Suprapubic skin (tissue), 4 donors: Measurements from ENCODE around the gene HNF1B. TPM values are rescaled to one million over a fixed set of nuclear protein-coding genes. Genes with fewer than 3 reads are reported as not detected.

Experiments
- DNase-seq, 2 donors: peaks; one replicate each; pipeline ENCODE4 v3.0.0-alpha.2; 2019; ENCODE audit warnings: low spot score in 2 of 2
- H3K27ac ChIP-seq: fragments of 200-600 bp; sonication (generic); one replicate; pipeline ENCODE4 v1.5.1; 2019
- H3K27me3 ChIP-seq: fragments of 200-600 bp; sonication (generic); one replicate; pipeline ENCODE4 v1.5.1; 2019
- H3K36me3 ChIP-seq: fragments of 200-600 bp; sonication (generic); one replicate; pipeline ENCODE4 v1.5.1; 2019
- H3K4me1 ChIP-seq: fragments of 200-600 bp; sonication (generic); one replicate; pipeline ENCODE4 v1.5.1; 2019
- H3K4me3 ChIP-seq: fragments of 200-600 bp; sonication (generic); one replicate; pipeline ENCODE4 v1.5.1; 2019; ENCODE audit warnings: mild to moderate bottlenecking
- H3K9me3 ChIP-seq: fragments of 200-600 bp; sonication (generic); one replicate; pipeline ENCODE4 v1.5.1; 2019
- CTCF ChIP-seq, 2 donors: fragments of 200-600 bp in 1 of 2; fragments of 450-650 bp in 1 of 2; sonication (generic) in 1 of 2; IDR thresholded peaks; one replicate each; pipeline ENCODE4 v1.5.1; 2016 to 2019; ENCODE audit warnings: antibody characterized with exemption in 2 of 2, mild to moderate bottlenecking in 1 of 2, moderate library complexity in 1 of 2
- EP300 ChIP-seq: sonication (generic); formaldehyde crosslinking; IDR thresholded peaks from one replicate; pipeline ENCODE4 v1.6.1; 2017; ENCODE audit warnings: antibody characterized with exemption
- POLR2A ChIP-seq, 2 donors: fragments of 450-650 bp; IDR thresholded peaks; one replicate each; pipeline ENCODE4 v1.6.1; 2017; ENCODE audit warnings: antibody characterized with exemption in 2 of 2, mild to moderate bottlenecking in 2 of 2, moderate library complexity in 2 of 2
- POLR2AphosphoS5 ChIP-seq, 3 donors: sonication (generic); formaldehyde crosslinking; IDR thresholded peaks; one replicate each; pipeline ENCODE4 v1.6.1; 2017; ENCODE audit warnings: antibody characterized with exemption in 3 of 3
- WGBS: methylation state at CpG from one replicate; pipeline ENCODE4 v1.1.5; 2018; 5-methylcytosine and 5-hydroxymethylcytosine counted together
- total RNA-seq, 4 donors: library from RNA; depleted of rRNA; stranded (reverse); fragments of >200 nt; gene quantifications; one replicate each; pipeline ENCODE4 v1.1.0, GENCODE V29; 2016

Gene HNF1B
- total RNA-seq, 4 donors from 2014 or later, result not detected

DNA sequence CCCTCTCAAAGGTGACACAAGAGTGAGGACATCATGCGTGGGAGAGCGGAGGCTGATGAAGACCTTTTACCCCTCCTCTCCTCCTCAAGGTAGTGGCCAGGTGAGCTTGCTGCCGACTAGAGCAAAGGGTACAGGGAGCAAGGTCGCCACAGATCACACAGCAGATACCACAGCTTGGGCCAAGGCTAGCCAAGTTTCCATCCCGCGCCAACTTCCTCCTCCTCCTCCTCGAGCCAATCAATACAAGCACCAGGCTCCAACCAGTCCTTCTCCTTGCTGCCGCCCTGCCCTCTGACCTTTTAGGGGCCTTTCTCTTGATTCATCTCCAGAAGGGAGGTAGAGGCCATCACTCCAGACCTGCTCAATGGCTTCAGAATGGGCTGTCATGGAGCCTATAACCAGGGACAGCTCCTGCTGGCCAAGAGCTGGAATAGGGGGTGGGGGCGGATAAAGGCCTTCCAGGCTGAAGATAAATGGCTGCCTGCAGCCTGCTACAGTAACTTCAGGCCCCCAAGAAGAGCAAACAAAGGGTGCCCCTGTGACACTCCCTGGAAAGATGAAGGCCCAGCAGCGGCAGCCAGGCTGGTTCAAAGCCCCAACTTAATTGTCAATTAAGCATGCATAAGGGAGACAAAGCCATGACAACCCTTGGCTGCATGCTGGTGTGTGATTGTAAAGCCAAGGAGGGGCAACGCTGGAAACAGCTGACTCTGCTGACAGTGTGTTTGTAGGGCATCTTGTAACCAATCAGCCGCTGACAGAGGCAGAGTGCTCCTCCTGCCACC lies 17.8 kb downstream of the HNF1B start:
- no peaks in the 10 kb centered on the region for H3K36me3 ChIP-seq
- H3K4me1 ChIP-seq, result no peaks in the 10 kb centered on the region
- peaks cover 11% of the 10 kb centered on the region for H3K27me3 ChIP-seq
- no peak overlapping the region for H3K4me3 ChIP-seq
- TF ChIP-seq POLR2AphosphoS5 (IDR thresholded peaks at IDR 0.05) (no peak), CTCF (IDR thresholded peaks at IDR 0.05) (no peak), POLR2A (IDR thresholded peaks at IDR 0.05) (no peak), EP300 (no peak)
- 81% methylated on average over 12 of the region's 12 CpGs for WGBS
- DNase-seq, result no peak
- H3K27ac ChIP-seq, result no peak overlapping the region
- H3K9me3 ChIP-seq, result no peaks in the 10 kb centered on the region

- 77% methylated on average over 3 of the region's 3 CpGs for WGBS
- Histone ChIP-seq H3K27ac (no peak overlapping the region), H3K27me3 (peaks cover 15% of the 10 kb centered on the region), H3K36me3 (no peaks in the 10 kb centered on the region), H3K4me3 (no peak overlapping the region), H3K4me1 (no peaks in the 10 kb centered on the region), H3K9me3 (no peaks in the 10 kb centered on the region)
- TF ChIP-seq EP300 (no peak), POLR2A (IDR thresholded peaks at IDR 0.05) (no peak), CTCF (IDR thresholded peaks at IDR 0.05) (no peak), POLR2AphosphoS5 (IDR thresholded peaks at IDR 0.05) (no peak)
- no peak for DNase-seq
Observed at GRCh38 chr17:37726248-37726647, 18.6 kb downstream of the HNF1B start.

DNA sequence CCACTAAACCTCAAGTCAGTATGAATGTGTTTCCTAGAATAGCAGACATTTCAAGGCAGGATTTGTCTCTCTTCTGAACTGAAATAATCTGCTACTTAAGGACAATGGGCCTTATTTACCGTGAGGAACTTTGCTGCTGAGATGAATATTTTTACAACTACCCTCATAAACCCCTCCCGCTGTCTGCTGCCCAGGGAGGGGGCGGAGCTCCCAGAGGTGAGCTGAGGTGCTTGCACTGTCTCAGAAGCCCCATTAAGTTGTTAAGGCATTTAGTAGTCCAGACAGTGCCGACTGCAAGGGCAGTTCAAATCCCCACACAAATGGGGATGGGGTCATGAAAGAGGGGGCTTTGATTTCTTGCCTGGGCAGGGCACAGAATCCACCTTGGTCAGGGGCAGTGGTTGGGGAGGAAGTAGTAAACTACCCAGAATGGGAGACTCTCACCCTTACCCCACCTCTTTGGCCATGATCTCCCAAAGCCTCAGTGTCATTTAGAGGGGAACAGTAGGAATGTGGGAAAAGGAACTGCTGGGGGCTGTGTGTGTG lies 19.2 kb downstream of the HNF1B start:
- WGBS, result 68% methylated on average over 4 of the region's 4 CpGs
- H3K27ac ChIP-seq, result no peak overlapping the region
- TF ChIP-seq CTCF (IDR thresholded peaks at IDR 0.05), result no peak
- TF ChIP-seq POLR2A (IDR thresholded peaks at IDR 0.05), result no peak
- no peak for TF ChIP-seq EP300
- TF ChIP-seq POLR2AphosphoS5 (IDR thresholded peaks at IDR 0.05), result no peak
- no peaks in the 10 kb centered on the region for H3K36me3 ChIP-seq
- H3K4me1 ChIP-seq, result no peaks in the 10 kb centered on the region
- H3K27me3 ChIP-seq, result peaks cover 15% of the 10 kb centered on the region
- no peaks in the 10 kb centered on the region for H3K9me3 ChIP-seq
- H3K4me3 ChIP-seq, result no peak overlapping the region
- no peak for DNase-seq

DNA sequence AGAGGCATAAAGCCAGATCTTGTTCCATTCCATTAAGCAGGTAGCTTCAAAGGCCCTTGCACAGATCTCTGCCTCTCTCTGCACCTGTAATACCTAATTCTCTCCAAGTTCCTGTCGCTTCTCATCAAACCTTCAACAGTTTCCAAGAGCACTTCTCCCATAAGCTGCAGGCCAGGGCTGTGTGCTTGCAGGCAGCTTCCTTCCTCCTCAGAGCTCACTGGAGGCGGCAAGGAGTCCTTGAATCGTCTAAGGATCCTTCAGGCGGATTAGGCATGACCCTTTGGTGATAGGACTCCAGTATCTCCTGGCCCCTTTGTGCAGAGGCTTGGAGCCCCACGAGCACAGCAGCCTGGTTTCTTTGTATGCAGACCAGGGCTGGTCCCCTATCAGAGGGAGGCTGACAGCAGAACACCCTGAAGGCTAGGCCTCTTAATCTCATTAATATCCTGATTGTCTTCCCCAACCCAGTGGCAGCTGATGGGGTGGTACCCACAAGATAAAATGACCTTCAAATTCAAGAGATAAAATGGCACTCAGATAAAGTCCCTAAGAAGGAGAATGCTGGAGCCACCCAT lies 19.8 kb downstream of the HNF1B start:
- DNase-seq, result no peak
- H3K4me3 ChIP-seq, result no peak overlapping the region
- no peak for TF ChIP-seq CTCF (IDR thresholded peaks at IDR 0.05)
- no peaks in the 10 kb centered on the region for H3K9me3 ChIP-seq
- H3K4me1 ChIP-seq, result no peaks in the 10 kb centered on the region
- H3K27me3 ChIP-seq, result peaks cover 11% of the 10 kb centered on the region
- WGBS, result 75% methylated on average over 5 of the region's 5 CpGs
- H3K27ac ChIP-seq, result no peak overlapping the region
- H3K36me3 ChIP-seq, result no peaks in the 10 kb centered on the region

GRCh38 chr17:37720989-37721388 lies 23.9 kb downstream of the HNF1B start:
- DNase-seq, result no peak
- Histone ChIP-seq H3K27me3 (peaks cover 23% of the 10 kb centered on the region), H3K27ac (no peak overlapping the region), H3K9me3 (no peaks in the 10 kb centered on the region), H3K4me1 (no peaks in the 10 kb centered on the region), H3K4me3 (no peak overlapping the region), H3K36me3 (no peaks in the 10 kb centered on the region)
- 40% methylated on average over 4 of the region's 4 CpGs for whole genome bisulfite sequencing
- TF ChIP-seq CTCF (IDR thresholded peaks at IDR 0.05) (no peak), EP300 (no peak), POLR2A (IDR thresholded peaks at IDR 0.05) (no peak), POLR2AphosphoS5 (IDR thresholded peaks at IDR 0.05) (no peak)
